DND-41 (cell line): ENCODE measurements around the gene C1orf21.

Experiments used
- ATAC-seq: fragments of 200-7000 bp; cut with Tn5 transposase; 3 replicates; pipeline ENCODE4 v1.9.1; 2021; ENCODE audit warnings: low read depth; ENCODE audit not compliant: insufficient read depth
- DNase-seq: peaks from one replicate; pipeline ENCODE4 v3.0.0-alpha.2; 2020
- H2AFZ ChIP-seq: 2 replicates; pipeline ENCODE4 v1.6.0; 2012; ENCODE audit warnings: low read depth, low read length
- H3K27ac ChIP-seq: 2 replicates; pipeline ENCODE4 v1.5.1; 2012; ENCODE audit warnings: low read length, inconsistent platforms
- H3K27me3 ChIP-seq: fragments of 200-600 bp; sonication (generic); 2 replicates; pipeline ENCODE4 v1.6.0; 2012; ENCODE audit warnings: low read length, mild to moderate bottlenecking, inconsistent platforms; ENCODE audit not compliant: insufficient read depth, poor library complexity
- H3K36me3 ChIP-seq: 2 replicates; pipeline ENCODE4 v1.5.1; 2012; ENCODE audit warnings: low read length, inconsistent platforms; ENCODE audit not compliant: insufficient read depth
- H3K4me1 ChIP-seq: 2 replicates; pipeline ENCODE4 v1.5.1; 2012; ENCODE audit warnings: mild to moderate bottlenecking, low read length; ENCODE audit not compliant: insufficient read depth
- H3K4me2 ChIP-seq: 2 replicates; pipeline ENCODE4 v1.6.0; 2012; ENCODE audit warnings: mild to moderate bottlenecking, moderate library complexity, low read length, inconsistent platforms; ENCODE audit not compliant: insufficient read depth
- H3K4me3 ChIP-seq, 2 experiments: fragments of 200-600 bp in 1 of 2; shearing (Covaris generic) in 1 of 2; 2 replicates each; pipeline ENCODE4 v1.5.1; 2012 to 2016; ENCODE audit warnings: inconsistent platforms in 2 of 2, low read length in 2 of 2, mild to moderate bottlenecking in 2 of 2, low read depth in 1 of 2, moderate library complexity in 1 of 2
- H3K79me2 ChIP-seq: 2 replicates; pipeline ENCODE4 v1.6.0; 2012; ENCODE audit warnings: low read length, inconsistent platforms; ENCODE audit not compliant: insufficient read depth
- H3K9ac ChIP-seq: 2 replicates; pipeline ENCODE4 v1.6.0; 2012; ENCODE audit warnings: low read depth, mild to moderate bottlenecking, inconsistent platforms, low read length, moderate library complexity
- H3K9me3 ChIP-seq: 2 replicates; pipeline ENCODE4 v1.5.1; 2012; ENCODE audit warnings: low read length, moderate library complexity, mild to moderate bottlenecking, inconsistent platforms; ENCODE audit not compliant: insufficient read depth, severe bottlenecking
- H4K20me1 ChIP-seq: 2 replicates; pipeline ENCODE4 v1.6.0; 2012; ENCODE audit warnings: low read length; ENCODE audit not compliant: insufficient read depth
- CTCF ChIP-seq: IDR thresholded peaks from 2 replicates; pipeline ENCODE4 v1.5.1; 2012; ENCODE audit warnings: borderline replicate concordance, low read length, moderate library complexity, mild to moderate bottlenecking; ENCODE audit not compliant: poor library complexity, severe bottlenecking; ENCODE audit errors: extremely low read depth
- EZH2 ChIP-seq: IDR thresholded peaks from 3 replicates; pipeline ENCODE4 v1.6.1; 2012; ENCODE audit warnings: borderline replicate concordance, low read depth, mild to moderate bottlenecking, moderate library complexity, low read length, inconsistent platforms; ENCODE audit not compliant: severe bottlenecking

C1orf21 gene

GRCh38 chr1:184462990-184463389, 76.2 kb downstream of the C1orf21 start:
- H3K9ac ChIP-seq: no peak overlapping the region
- H3K79me2 ChIP-seq: no peaks in the 10 kb centered on the region
- H3K9me3 ChIP-seq: no peaks in the 10 kb centered on the region
- H3K4me2 ChIP-seq: no peak overlapping the region
- no peak for ATAC-seq
- H3K36me3 ChIP-seq: no peaks in the 10 kb centered on the region
- H3K27ac ChIP-seq: no peak overlapping the region
- no peak for DNase-seq
- H3K4me1 ChIP-seq: no peaks in the 10 kb centered on the region
- H2AFZ ChIP-seq: no peak overlapping the region
- H4K20me1 ChIP-seq: no peaks in the 10 kb centered on the region; the same call in 1 of the 2 replicates
- no peaks in the 10 kb centered on the region for H3K27me3 ChIP-seq
- no peak overlapping the region for H3K4me3 ChIP-seq
- TF ChIP-seq EZH2: no peak
- no peak for TF ChIP-seq CTCF

DNA sequence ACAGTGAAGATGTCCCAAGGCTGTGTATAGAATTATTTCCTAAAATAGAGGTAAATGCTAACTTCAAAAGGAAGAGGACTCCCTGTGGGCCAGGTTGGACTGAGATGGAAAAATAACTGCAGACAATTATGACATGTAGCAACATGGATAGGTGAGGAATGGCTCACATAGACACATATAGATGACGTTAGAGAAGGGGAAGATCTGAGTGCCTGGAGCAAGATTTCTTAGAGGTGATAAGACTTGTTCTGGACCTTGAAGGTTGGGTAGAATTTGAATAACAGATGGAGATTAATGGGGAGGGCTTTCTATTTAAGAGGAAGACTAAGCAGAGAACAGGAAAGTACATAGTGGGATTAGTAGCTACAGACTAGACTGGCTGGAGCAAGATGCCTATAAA, 76.9 kb downstream of the C1orf21 start:
- Histone ChIP-seq H3K79me2 (no peaks in the 10 kb centered on the region), H3K4me3 (no peak overlapping the region), H3K9ac (no peak overlapping the region), H3K27me3 (no peaks in the 10 kb centered on the region), H3K4me2 (no peak overlapping the region), H3K9me3 (no peaks in the 10 kb centered on the region), H3K4me1 (no peaks in the 10 kb centered on the region), H3K36me3 (no peaks in the 10 kb centered on the region), H4K20me1 (no peaks in the 10 kb centered on the region; the same call in 1 of the 2 replicates), H3K27ac (no peak overlapping the region), H2AFZ (no peak overlapping the region)
- ATAC-seq (no peak), DNase-seq (no peak)
- TF ChIP-seq CTCF: no peak
- no peak for TF ChIP-seq EZH2

GRCh38 chr1:184464757-184465156, 77.9 kb downstream of the C1orf21 start:
- Histone ChIP-seq H3K27me3 (no peaks in the 10 kb centered on the region), H3K27ac (no peak overlapping the region), H3K79me2 (no peaks in the 10 kb centered on the region), H3K9me3 (no peaks in the 10 kb centered on the region), H2AFZ (no peak overlapping the region), H3K36me3 (no peaks in the 10 kb centered on the region), H4K20me1 (no peaks in the 10 kb centered on the region; the same call in 1 of the 2 replicates), H3K4me3 (no peak overlapping the region), H3K4me2 (no peak overlapping the region), H3K4me1 (no peaks in the 10 kb centered on the region), H3K9ac (no peak overlapping the region)
- DNase-seq: no peak
- TF ChIP-seq EZH2 (no peak), CTCF (no peak)
- no peak for ATAC-seq

DNA sequence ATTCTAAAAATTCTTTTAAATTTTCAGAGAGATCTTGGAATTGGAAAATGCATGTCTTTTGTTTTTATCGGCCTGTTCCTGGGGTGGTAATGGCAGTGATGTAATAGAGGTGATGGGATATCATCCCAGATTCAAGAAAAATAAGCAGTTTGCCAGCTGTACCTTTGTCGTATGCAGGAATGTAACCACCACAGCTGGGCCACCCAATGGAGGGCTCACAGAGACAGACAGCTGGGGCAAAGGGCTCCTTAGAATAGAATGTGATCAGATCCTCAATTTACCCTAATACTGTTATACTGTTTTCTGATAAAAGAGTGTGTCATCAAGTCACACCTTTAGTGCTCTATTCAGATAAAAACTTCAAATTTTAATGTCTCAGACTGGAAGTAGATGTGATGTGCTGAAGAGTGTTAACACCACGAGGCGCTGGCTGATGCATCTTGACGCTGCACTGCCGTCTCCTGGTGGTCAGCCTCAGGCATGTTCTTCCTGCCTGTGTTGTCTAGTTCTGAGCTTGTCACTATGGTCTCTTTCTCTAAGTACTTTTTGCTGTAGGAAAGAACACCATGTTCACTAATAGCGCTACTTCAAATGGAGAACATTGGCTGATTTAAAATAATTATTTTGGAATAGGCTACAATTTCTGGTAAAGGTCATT, 78.8 kb downstream of the C1orf21 start:
- no peak for ATAC-seq

More for the DNA sequence above, 78.8 kb downstream of the C1orf21 start:
- no peaks in the 10 kb centered on the region for H3K36me3 ChIP-seq
- H2AFZ ChIP-seq: no peak overlapping the region
- no peaks in the 10 kb centered on the region for H3K4me1 ChIP-seq
- H3K27ac ChIP-seq: no peak overlapping the region
- DNase-seq: no peak
- H4K20me1 ChIP-seq: no peaks in the 10 kb centered on the region
- no peaks in the 10 kb centered on the region for H3K27me3 ChIP-seq
- no peaks in the 10 kb centered on the region for H3K79me2 ChIP-seq
- H3K9me3 ChIP-seq: no peaks in the 10 kb centered on the region
- H3K4me2 ChIP-seq: no peak overlapping the region
- no peak for TF ChIP-seq CTCF
- TF ChIP-seq EZH2: no peak
- no peak overlapping the region for H3K4me3 ChIP-seq
- no peak overlapping the region for H3K9ac ChIP-seq
